ENCODE data around the gene ATE1.

Gene ATE1

GRCh38 chr10:121853950-121854349 is 73.9 kb downstream of the ATE1 start:
- DNase-seq (ENCODE audit: low read depth): no peak
- H3K4me3 ChIP-seq (ENCODE audit: low read length): no peak overlapping the region
- TF ChIP-seq, protein P1, sequence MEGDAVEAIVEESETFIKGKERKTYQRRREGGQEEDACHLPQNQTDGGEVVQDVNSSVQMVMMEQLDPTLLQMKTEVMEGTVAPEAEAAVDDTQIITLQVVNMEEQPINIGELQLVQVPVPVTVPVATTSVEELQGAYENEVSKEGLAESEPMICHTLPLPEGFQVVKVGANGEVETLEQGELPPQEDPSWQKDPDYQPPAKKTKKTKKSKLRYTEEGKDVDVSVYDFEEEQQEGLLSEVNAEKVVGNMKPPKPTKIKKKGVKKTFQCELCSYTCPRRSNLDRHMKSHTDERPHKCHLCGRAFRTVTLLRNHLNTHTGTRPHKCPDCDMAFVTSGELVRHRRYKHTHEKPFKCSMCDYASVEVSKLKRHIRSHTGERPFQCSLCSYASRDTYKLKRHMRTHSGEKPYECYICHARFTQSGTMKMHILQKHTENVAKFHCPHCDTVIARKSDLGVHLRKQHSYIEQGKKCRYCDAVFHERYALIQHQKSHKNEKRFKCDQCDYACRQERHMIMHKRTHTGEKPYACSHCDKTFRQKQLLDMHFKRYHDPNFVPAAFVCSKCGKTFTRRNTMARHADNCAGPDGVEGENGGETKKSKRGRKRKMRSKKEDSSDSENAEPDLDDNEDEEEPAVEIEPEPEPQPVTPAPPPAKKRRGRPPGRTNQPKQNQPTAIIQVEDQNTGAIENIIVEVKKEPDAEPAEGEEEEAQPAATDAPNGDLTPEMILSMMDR (conservative IDR thresholded peaks at IDR 0.05; ENCODE audit: low read length): no peak

- H3K4me3 ChIP-seq (ENCODE audit: low read length): no peak overlapping the region
- no peak for DNase-seq (ENCODE audit: low read depth)
- TF ChIP-seq, protein P1 (conservative IDR thresholded peaks at IDR 0.05; ENCODE audit: low read length): no peak
Measured at GRCh38 chr10:121851786-121852185, 76.0 kb downstream of the ATE1 start.

- TF ChIP-seq, protein P1 (conservative IDR thresholded peaks at IDR 0.05; ENCODE audit: low read length): no peak
- no peak overlapping the region for H3K4me3 ChIP-seq (ENCODE audit: low read length)
- DNase-seq (ENCODE audit: low read depth): no peak
Measured at GRCh38 chr10:121848082-121848481, 79.7 kb downstream of the ATE1 start.

GRCh38 chr10:121846555-121846954 is 81.3 kb downstream of the ATE1 start:
- TF ChIP-seq, protein P1 (conservative IDR thresholded peaks at IDR 0.05; ENCODE audit: low read length): no peak
- no peak overlapping the region for H3K4me3 ChIP-seq (ENCODE audit: low read length)
- DNase-seq (ENCODE audit: low read depth): no peak

DNA sequence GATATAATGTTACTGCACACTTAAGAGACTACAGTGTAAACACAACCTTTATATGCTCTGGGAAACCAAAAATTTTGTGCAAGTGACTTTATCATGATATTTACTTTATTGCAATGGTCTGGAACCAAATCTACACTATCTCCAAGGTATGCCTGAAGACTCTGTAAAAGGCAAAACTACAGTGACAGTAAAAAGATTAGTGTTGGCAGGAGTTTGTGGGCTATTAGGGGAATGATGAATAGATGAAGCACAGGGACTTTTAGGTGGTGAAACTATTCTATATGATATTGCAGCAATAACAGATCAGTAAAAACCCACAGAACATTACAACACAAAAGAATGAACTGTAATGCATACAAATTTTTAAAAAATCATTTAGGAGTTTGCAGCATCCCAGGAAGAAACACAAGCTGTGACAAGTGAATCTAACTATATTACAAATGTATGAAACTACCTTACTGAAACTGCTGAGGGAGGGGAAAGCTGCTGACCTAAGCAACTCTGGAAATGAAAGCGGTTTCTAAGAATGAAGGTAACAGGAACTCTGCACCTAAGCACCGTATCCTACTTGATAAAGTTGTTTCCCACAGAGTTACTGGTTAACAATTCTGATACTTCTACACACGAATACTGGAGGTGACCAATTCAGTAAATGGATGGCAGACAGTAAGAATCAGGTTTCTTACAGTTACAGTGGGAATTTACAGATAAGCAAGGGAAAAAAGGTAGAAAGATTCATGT is 82.6 kb downstream of the ATE1 start:
- no peak overlapping the region for H3K4me3 ChIP-seq (ENCODE audit: low read length)
- no peak for DNase-seq (ENCODE audit: low read depth)
- TF ChIP-seq, protein P1 (conservative IDR thresholded peaks at IDR 0.05; ENCODE audit: low read length): no peak

- no peak for DNase-seq (ENCODE audit: low read depth)
- TF ChIP-seq, protein P1 (conservative IDR thresholded peaks at IDR 0.05; ENCODE audit: low read length): no peak
- no peak overlapping the region for H3K4me3 ChIP-seq (ENCODE audit: low read length)
Measured at GRCh38 chr10:121844537-121844936, 83.3 kb downstream of the ATE1 start.

- TF ChIP-seq, protein P1 (conservative IDR thresholded peaks at IDR 0.05; ENCODE audit: low read length): no peak
- no peak for DNase-seq (ENCODE audit: low read depth)
- H3K4me3 ChIP-seq (ENCODE audit: low read length): no peak overlapping the region
Measured at GRCh38 chr10:121843379-121843778, 84.5 kb downstream of the ATE1 start.

Data from AG10803 (cell line).